ENCODE results near the gene TROAP. TPM values are rescaled to one million over a fixed set of nuclear protein-coding genes. Genes with fewer than 3 reads are reported as not detected.

TROAP gene
- total RNA-seq, 1 donor from 2014 or later: 40.0 TPM

- peak; percentile 99 for DNase-seq (ENCODE audit: low spot score)
- Histone ChIP-seq H3K4me1 (peaks cover 14% of the 10 kb centered on the region), H3F3A (ENCODE audit: low read depth) (peaks cover 43% of the 10 kb centered on the region), H3K27ac (peak overlapping the region; percentile 97), H3K27me3 (peaks cover 6% of the 10 kb centered on the region), H3K9ac (peak overlapping the region; percentile 84), H3K9me3 (ENCODE audit: low read depth) (no peaks in the 10 kb centered on the region), H4K20me1 (ENCODE audit: low read depth) (peaks cover 26% of the 10 kb centered on the region), H3K36me3 (no peaks in the 10 kb centered on the region), H3K4me3 (peak overlapping the region; percentile 89), H3K79me2 (ENCODE audit: low read depth) (peaks cover 42% of the 10 kb centered on the region), H3K4me2 (peak overlapping the region; percentile 93), H2AFZ (replicated peaks) (peak overlapping the region; percentile 91)
- TF ChIP-seq CTCF (IDR thresholded peaks at IDR 0.05): peak; percentile 37
- no peak for TF ChIP-seq EZH2phosphoT487 (IDR thresholded peaks at IDR 0.05)
- Mint-ChIP-seq H3K9me3 (no peaks in the 10 kb centered on the region), H3K4me3 (peak overlapping the region; percentile 94), H3K36me3 (peaks cover 9% of the 10 kb centered on the region), H3K27me3 (ENCODE audit: insufficient read depth, low read depth) (no peaks in the 10 kb centered on the region), H3K4me1 (peaks cover 19% of the 10 kb centered on the region), H3K27ac (peak overlapping the region; percentile 96)
Measured at GRCh38 chr12:49366652-49367380, 43.8 kb downstream of the TROAP start.

- peak within 1 kb of the TSS; percentile 96 for H3K27ac Mint-ChIP-seq
- peaks cover 14% of the 10 kb centered on the region for H3K4me1 ChIP-seq
- TF ChIP-seq EZH2 (IDR thresholded peaks at IDR 0.05) (no peak), CTCF (IDR thresholded peaks at IDR 0.05) (no peak), EZH2phosphoT487 (IDR thresholded peaks at IDR 0.05) (no peak)
- H3K4me3 Mint-ChIP-seq: peak within 1 kb of the TSS; percentile 94
- H3K36me3 Mint-ChIP-seq: peaks cover 11% of the 10 kb centered on the region
- peaks cover 6% of the 10 kb centered on the region for H3K27me3 ChIP-seq
- peaks cover 50% of the 10 kb centered on the region for H3K79me2 ChIP-seq (ENCODE audit: low read depth)
- peaks cover 33% of the 10 kb centered on the region for H4K20me1 ChIP-seq (ENCODE audit: low read depth)
- peak within 1 kb of the TSS; percentile 84 for H3K9ac ChIP-seq
- DNase-seq (ENCODE audit: low spot score): no peak
- peak within 1 kb of the TSS; percentile 93 for H3K4me2 ChIP-seq
- H3K9me3 Mint-ChIP-seq: no peaks in the 10 kb centered on the region
- H3K27me3 Mint-ChIP-seq (ENCODE audit: insufficient read depth, low read depth): no peaks in the 10 kb centered on the region
- H3K27ac ChIP-seq: peak within 1 kb of the TSS; percentile 97
- peaks cover 43% of the 10 kb centered on the region for H3F3A ChIP-seq (ENCODE audit: low read depth)
- H3K4me1 Mint-ChIP-seq: peaks cover 19% of the 10 kb centered on the region
- no peaks in the 10 kb centered on the region for H3K36me3 ChIP-seq
- peak within 1 kb of the TSS; percentile 89 for H3K4me3 ChIP-seq
- no peaks in the 10 kb centered on the region for H3K9me3 ChIP-seq (ENCODE audit: low read depth)
- H2AFZ ChIP-seq (replicated peaks): peak within 1 kb of the TSS; percentile 91
Measured at GRCh38 chr12:49367381-49368239, 44.6 kb downstream of the TROAP start, which contains the start of gene SPATS2. SPATS2 (plus strand) TSS chr12:49367462; CDS start chr12:49461013, 93,551 bp downstream.

- Mint-ChIP-seq H3K27ac (peak overlapping the region; percentile 80), H3K36me3 (peaks cover 13% of the 10 kb centered on the region), H3K27me3 (ENCODE audit: insufficient read depth, low read depth) (no peaks in the 10 kb centered on the region), H3K4me1 (peaks cover 19% of the 10 kb centered on the region), H3K9me3 (no peaks in the 10 kb centered on the region), H3K4me3 (peak overlapping the region; percentile 94)
- no peak for TF ChIP-seq EZH2 (IDR thresholded peaks at IDR 0.05)
- no peak for TF ChIP-seq CTCF (IDR thresholded peaks at IDR 0.05)
- TF ChIP-seq EZH2phosphoT487 (IDR thresholded peaks at IDR 0.05): no peak
- Histone ChIP-seq H3K9ac (peak overlapping the region; percentile 39), H3K4me2 (peak overlapping the region; percentile 93), H4K20me1 (ENCODE audit: low read depth) (peaks cover 37% of the 10 kb centered on the region), H3F3A (ENCODE audit: low read depth) (peaks cover 43% of the 10 kb centered on the region), H3K9me3 (ENCODE audit: low read depth) (no peaks in the 10 kb centered on the region), H2AFZ (replicated peaks) (no peak overlapping the region), H3K27me3 (peaks cover 6% of the 10 kb centered on the region), H3K27ac (no peak overlapping the region), H3K4me3 (peak overlapping the region; percentile 89), H3K79me2 (ENCODE audit: low read depth) (peaks cover 56% of the 10 kb centered on the region), H3K4me1 (peaks cover 14% of the 10 kb centered on the region), H3K36me3 (no peaks in the 10 kb centered on the region)
- no peak for DNase-seq (ENCODE audit: low spot score)
Measured at GRCh38 chr12:49368240-49368600, 45.2 kb downstream of the TROAP start.

All from neural progenitor cell (in vitro differentiated cells).